ENCODE results near the gene ZNF512B. TPM values are rescaled to one million over a fixed set of nuclear protein-coding genes. Genes with fewer than 3 reads are reported as not detected.

Gene ZNF512B
- total RNA-seq, 2 experiments from 2014 or later = 7.2 to 14.3 TPM

DNA sequence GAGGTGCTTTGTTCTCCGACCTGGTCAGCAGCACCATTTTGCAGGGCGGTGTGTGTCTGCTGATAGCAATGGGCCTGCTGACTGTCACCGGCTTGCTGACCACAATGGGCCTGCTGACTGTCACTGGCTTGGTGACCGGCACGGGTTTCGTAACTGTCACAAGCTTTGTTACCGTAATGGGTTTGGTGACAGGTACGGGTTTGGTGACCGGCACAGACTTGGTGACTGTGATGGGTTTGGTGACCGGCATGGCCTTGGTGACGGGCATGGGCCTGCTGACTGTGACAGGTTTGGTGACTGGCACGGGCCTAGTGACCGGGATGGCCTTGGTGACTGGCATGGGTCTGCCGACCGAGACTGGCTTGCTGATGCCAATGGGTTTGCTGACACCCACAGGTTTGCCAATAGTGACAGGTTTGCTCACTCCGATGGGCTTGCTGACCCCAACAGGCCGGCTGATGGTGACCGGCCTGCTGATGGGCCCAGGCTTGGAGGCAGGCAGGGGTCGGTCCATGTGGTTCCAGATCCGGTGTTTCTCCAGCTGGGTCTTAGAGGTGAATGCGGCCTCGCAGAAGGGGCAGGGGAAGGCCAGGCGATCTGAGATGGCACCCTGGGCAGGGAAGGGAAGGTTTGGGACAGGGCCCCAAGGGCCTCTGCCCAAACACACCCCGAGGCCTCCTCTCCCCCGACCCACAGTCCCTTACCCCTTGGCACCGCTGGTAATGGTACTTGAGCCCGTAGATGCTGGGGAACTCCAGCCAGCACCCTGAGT is 3.4 kb downstream of the ZNF512B start:
- Histone ChIP-seq H3K36me3 (ENCODE audit: insufficient read depth, low read length) (no peaks in the 10 kb centered on the region), H3K4me3 (ENCODE audit: low read depth, low read length, poor library complexity, severe bottlenecking) (no peak overlapping the region), H4K20me1 (ENCODE audit: insufficient read depth, low read length) (no peaks in the 10 kb centered on the region), H3K4me1 (ENCODE audit: insufficient read depth, low read length, poor library complexity, severe bottlenecking) (peaks cover 12% of the 10 kb centered on the region), H3K4me2 (ENCODE audit: low read length) (no peak overlapping the region), H3K9me3 (ENCODE audit: low read length) (no peaks in the 10 kb centered on the region), H3K9me2 (ENCODE audit: insufficient read depth, low read length) (no peaks in the 10 kb centered on the region), H3K79me2 (ENCODE audit: insufficient read depth, low read depth, low read length) (no peaks in the 10 kb centered on the region), H3K27ac (ENCODE audit: low read depth, low read length, poor library complexity, severe bottlenecking) (no peak overlapping the region), H2AFZ (ENCODE audit: low read length) (no peak overlapping the region)
- no peak for DNase-seq (ENCODE audit: low spot score)
- POLR2A ChIA-PET = interaction anchor here (0.6 kb wide), 1 partner anchor 23 kb away, joined by 3 read pairs; no protein-coding TSS in a partner anchor
- intact Hi-C loops (cut with micrococcal nuclease; ENCODE audit: unreplicated experiment) = no loop called here
- TF ChIP-seq, protein P1, sequence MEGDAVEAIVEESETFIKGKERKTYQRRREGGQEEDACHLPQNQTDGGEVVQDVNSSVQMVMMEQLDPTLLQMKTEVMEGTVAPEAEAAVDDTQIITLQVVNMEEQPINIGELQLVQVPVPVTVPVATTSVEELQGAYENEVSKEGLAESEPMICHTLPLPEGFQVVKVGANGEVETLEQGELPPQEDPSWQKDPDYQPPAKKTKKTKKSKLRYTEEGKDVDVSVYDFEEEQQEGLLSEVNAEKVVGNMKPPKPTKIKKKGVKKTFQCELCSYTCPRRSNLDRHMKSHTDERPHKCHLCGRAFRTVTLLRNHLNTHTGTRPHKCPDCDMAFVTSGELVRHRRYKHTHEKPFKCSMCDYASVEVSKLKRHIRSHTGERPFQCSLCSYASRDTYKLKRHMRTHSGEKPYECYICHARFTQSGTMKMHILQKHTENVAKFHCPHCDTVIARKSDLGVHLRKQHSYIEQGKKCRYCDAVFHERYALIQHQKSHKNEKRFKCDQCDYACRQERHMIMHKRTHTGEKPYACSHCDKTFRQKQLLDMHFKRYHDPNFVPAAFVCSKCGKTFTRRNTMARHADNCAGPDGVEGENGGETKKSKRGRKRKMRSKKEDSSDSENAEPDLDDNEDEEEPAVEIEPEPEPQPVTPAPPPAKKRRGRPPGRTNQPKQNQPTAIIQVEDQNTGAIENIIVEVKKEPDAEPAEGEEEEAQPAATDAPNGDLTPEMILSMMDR (conservative IDR thresholded peaks at IDR 0.05; ENCODE audit: low read length) = no peak
- no peak for TF ChIP-seq EZH2phosphoT487 (IDR thresholded peaks at IDR 0.05; ENCODE audit: borderline replicate concordance, low read depth, low read length)
- BruUV-seq (replicated peaks) = no TSS peak
- CTCF ChIA-PET (ENCODE audit: unreplicated experiment) = no interaction called here

GRCh38 chr20:63964412-63964811 is 5.3 kb downstream of the ZNF512B start:
- Histone ChIP-seq H3K27ac (ENCODE audit: low read depth, low read length, poor library complexity, severe bottlenecking) (no peak overlapping the region), H3K4me3 (ENCODE audit: low read depth, low read length, poor library complexity, severe bottlenecking) (no peak overlapping the region), H2AFZ (ENCODE audit: low read length) (no peak overlapping the region), H3K36me3 (ENCODE audit: insufficient read depth, low read length) (no peaks in the 10 kb centered on the region), H3K79me2 (ENCODE audit: insufficient read depth, low read depth, low read length) (no peaks in the 10 kb centered on the region), H3K4me1 (ENCODE audit: insufficient read depth, low read length, poor library complexity, severe bottlenecking) (peaks cover 6% of the 10 kb centered on the region), H3K9me2 (ENCODE audit: insufficient read depth, low read length) (no peaks in the 10 kb centered on the region), H4K20me1 (ENCODE audit: insufficient read depth, low read length) (no peaks in the 10 kb centered on the region), H3K4me2 (ENCODE audit: low read length) (no peak overlapping the region), H3K9me3 (ENCODE audit: low read length) (no peaks in the 10 kb centered on the region)
- intact Hi-C loops (cut with micrococcal nuclease; ENCODE audit: unreplicated experiment) = no loop called here
- TF ChIP-seq, protein P1 (conservative IDR thresholded peaks at IDR 0.05; ENCODE audit: low read length) = no peak
- no peak for TF ChIP-seq EZH2phosphoT487 (IDR thresholded peaks at IDR 0.05; ENCODE audit: borderline replicate concordance, low read depth, low read length)
- ChIA-PET POLR2A (no interaction called here), CTCF (ENCODE audit: unreplicated experiment) (no interaction called here)
- DNase-seq (ENCODE audit: low spot score) = no peak
- BruUV-seq (replicated peaks) = no TSS peak

- CTCF ChIA-PET (ENCODE audit: unreplicated experiment) = no interaction called here
Observed at GRCh38 chr20:63963784-63964301, 5.9 kb downstream of the ZNF512B start.

More at GRCh38 chr20:63963784-63964301, 5.9 kb downstream of the ZNF512B start:
- no TSS peak for BruUV-seq (replicated peaks)
- no peaks in the 10 kb centered on the region for H3K9me2 ChIP-seq (ENCODE audit: insufficient read depth, low read length)
- no peaks in the 10 kb centered on the region for H4K20me1 ChIP-seq (ENCODE audit: insufficient read depth, low read length)
- H3K4me1 ChIP-seq (ENCODE audit: insufficient read depth, low read length, poor library complexity, severe bottlenecking) = peaks cover 4% of the 10 kb centered on the region
- no peak for TF ChIP-seq EZH2phosphoT487 (IDR thresholded peaks at IDR 0.05; ENCODE audit: borderline replicate concordance, low read depth, low read length)
- TF ChIP-seq, protein P1 (conservative IDR thresholded peaks at IDR 0.05; ENCODE audit: low read length) = no peak
- H2AFZ ChIP-seq (ENCODE audit: low read length) = no peak overlapping the region
- H3K27ac ChIP-seq (ENCODE audit: low read depth, low read length, poor library complexity, severe bottlenecking) = no peak overlapping the region
- no peak overlapping the region for H3K4me2 ChIP-seq (ENCODE audit: low read length)
- H3K36me3 ChIP-seq (ENCODE audit: insufficient read depth, low read length) = no peaks in the 10 kb centered on the region
- intact Hi-C loops (cut with micrococcal nuclease; ENCODE audit: unreplicated experiment) = no loop called here
- no peaks in the 10 kb centered on the region for H3K9me3 ChIP-seq (ENCODE audit: low read length)
- POLR2A ChIA-PET = no interaction called here
- no peaks in the 10 kb centered on the region for H3K79me2 ChIP-seq (ENCODE audit: insufficient read depth, low read depth, low read length)
- no peak for DNase-seq (ENCODE audit: low spot score)
- no peak overlapping the region for H3K4me3 ChIP-seq (ENCODE audit: low read depth, low read length, poor library complexity, severe bottlenecking)
